Embryonic facial prominence (tissue), 1 donor: ENCODE results near the gene NLRC5.

Source experiments
- DNase-seq: peaks from one replicate; pipeline ENCODE4 v3.0.0-alpha.2; 2016; ENCODE audit errors: extremely low spot score

NLRC5 gene

GRCh38 chr16:57022445-57022844, 33.1 kb downstream of the NLRC5 start:
- no peak for DNase-seq

GRCh38 chr16:57023541-57024249, 34.3 kb downstream of the NLRC5 start:
- DNase-seq: no peak

GRCh38 chr16:57024894-57025680, 35.7 kb downstream of the NLRC5 start:
- DNase-seq: no peak

- DNase-seq: no peak
These were observed 36.8 kb downstream of the NLRC5 start for GRCh38 chr16:57025941-57026777.

GRCh38 chr16:57026778-57027062, 37.4 kb downstream of the NLRC5 start:
- DNase-seq: no peak

- no peak for DNase-seq
These were observed 37.7 kb downstream of the NLRC5 start for GRCh38 chr16:57027067-57027466.

GRCh38 chr16:57028086-57028485, 38.7 kb downstream of the NLRC5 start:
- no peak for DNase-seq

GRCh38 chr16:57029161-57030160, 40.1 kb downstream of the NLRC5 start:
- DNase-seq: no peak

- no peak for DNase-seq
These were observed 41.1 kb downstream of the NLRC5 start for GRCh38 chr16:57030346-57030902.

- no peak for DNase-seq
These were observed 41.8 kb downstream of the NLRC5 start for GRCh38 chr16:57031156-57031555.

- no peak for DNase-seq
These were observed 43.0 kb downstream of the NLRC5 start for GRCh38 chr16:57032346-57032745.

- DNase-seq: no peak
These were observed 43.6 kb downstream of the NLRC5 start for GRCh38 chr16:57032931-57033330.

GRCh38 chr16:57036315-57036714, 47.0 kb downstream of the NLRC5 start:
- no peak for DNase-seq

GRCh38 chr16:57036945-57037344, 47.6 kb downstream of the NLRC5 start:
- no peak for DNase-seq

GRCh38 chr16:57038166-57038565, 48.8 kb downstream of the NLRC5 start:
- no peak for DNase-seq

GRCh38 chr16:57039148-57039812, 49.9 kb downstream of the NLRC5 start:
- no peak for DNase-seq

GRCh38 chr16:57041182-57042156, 52.1 kb downstream of the NLRC5 start:
- DNase-seq: no peak

GRCh38 chr16:57042157-57043111, 53.1 kb downstream of the NLRC5 start:
- DNase-seq: no peak
